ENCODE results near the gene ZCCHC4.

DNA sequence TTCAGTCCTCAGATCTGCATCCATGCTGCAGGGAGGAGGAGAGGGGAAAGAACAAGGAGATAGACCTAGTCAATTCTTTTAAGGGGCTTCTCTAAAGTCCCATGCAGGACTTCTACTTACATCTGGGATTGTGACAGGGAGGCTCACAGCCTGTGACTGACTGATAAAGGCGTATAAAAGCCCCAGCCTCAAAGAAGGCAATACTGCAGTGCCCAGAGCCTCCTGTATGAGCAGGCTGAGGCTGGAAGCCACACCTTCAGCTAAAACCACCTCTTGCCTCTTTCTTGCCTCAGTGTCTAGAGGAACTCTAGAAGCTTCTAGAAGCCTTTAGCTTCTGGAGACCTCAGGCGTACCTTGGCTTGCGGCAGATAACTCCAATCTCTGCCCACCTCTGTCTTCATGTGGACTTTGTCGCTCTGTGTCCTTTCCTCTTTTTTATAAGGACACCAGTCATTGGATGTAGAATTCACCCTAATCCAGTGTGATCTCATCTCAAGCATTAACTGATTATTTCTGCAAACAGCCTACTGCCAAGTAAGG lies 6.0 kb upstream of the ZCCHC4 start:
- TF ChIP-seq EP300 (IDR thresholded peaks at IDR 0.05) (no peak), CTCF (IDR thresholded peaks at IDR 0.05) (no peak), POLR2AphosphoS5 (IDR thresholded peaks at IDR 0.05) (no peak), POLR2A (IDR thresholded peaks at IDR 0.05) (no peak)
